Measurements from ENCODE around the gene ITIH1. TPM values are rescaled to one million over a fixed set of nuclear protein-coding genes. Genes with fewer than 3 reads are reported as not detected.

Gene ITIH1
- total RNA-seq, 4 donors from 2014 or later: not detected

GRCh38 chr3:52831500-52832301, 54.3 kb downstream of the ITIH1 start:
- peaks cover 5 to 10% (median 6%) of the 10 kb centered on the region in 4 donors for H3K4me1 ChIP-seq
- 51% methylated on average over 21 of the region's 21 CpGs; no CpG with 5 or more reads in 1 of the 2 donors for WGBS, 2 donors (ENCODE audit: low coverage in 1 of 2)
- in situ Hi-C loops (cut with MboI; ENCODE audit: low pct_ligation_motif_present in 1 of 4, low pct_unique_long_range_greater_than_20kb in 1 of 4, low sequenced_read_pairs in 3 of 4): loop anchor here in 1 of 4 donors (25.0 kb wide), 1 partner anchor 256 kb away; no protein-coding TSS in a partner anchor

GRCh38 chr3:52833202-52833601, 55.8 kb downstream of the ITIH1 start:
- Histone ChIP-seq H3K27me3 (no peaks in the 10 kb centered on the region), H3K4me3 (no peak overlapping the region), H3K9me3 (no peaks in the 10 kb centered on the region), H3K4me1 (peaks cover 5 to 10% (median 6%) of the 10 kb centered on the region in 4 donors), H3K27ac (no peak overlapping the region), H3K36me3 (no peaks in the 10 kb centered on the region)
- no peak for TF ChIP-seq POLR2AphosphoS5 (IDR thresholded peaks at IDR 0.05)
- TF ChIP-seq POLR2A (IDR thresholded peaks at IDR 0.05): no peak
- TF ChIP-seq CTCF (IDR thresholded peaks at IDR 0.05): no peak
- no peak for TF ChIP-seq EP300 (IDR thresholded peaks at IDR 0.05; ENCODE audit: low read depth)
- no peak for DNase-seq
- intact Hi-C loops (cut with DNase I; ENCODE audit: low total_unique reads) (no loop called here), in situ Hi-C loops (cut with MboI; ENCODE audit: low pct_ligation_motif_present in 1 of 4, low pct_unique_long_range_greater_than_20kb in 1 of 4, low sequenced_read_pairs in 3 of 4) (loop anchor here in 1 of 4 donors (25.0 kb wide), 1 partner anchor 254 kb away; no protein-coding TSS in a partner anchor)
- WGBS, 2 donors (ENCODE audit: low coverage in 1 of 2): 91% methylated on average over 14 of the region's 14 CpGs; no CpG with 5 or more reads in 1 of the 2 donors

More at GRCh38 chr3:52831500-52832301, 54.3 kb downstream of the ITIH1 start:
- H3K27ac ChIP-seq: peak overlapping the region in 1 of 4 donors; percentile 21
- no peaks in the 10 kb centered on the region for H3K36me3 ChIP-seq
- no peaks in the 10 kb centered on the region for H3K27me3 ChIP-seq
- intact Hi-C loops (cut with DNase I; ENCODE audit: low total_unique reads): no loop called here
- TF ChIP-seq POLR2A (IDR thresholded peaks at IDR 0.05): no peak
- no peak for TF ChIP-seq CTCF (IDR thresholded peaks at IDR 0.05)
- no peak for TF ChIP-seq EP300 (IDR thresholded peaks at IDR 0.05; ENCODE audit: low read depth)
- TF ChIP-seq POLR2AphosphoS5 (IDR thresholded peaks at IDR 0.05): no peak
- no peak overlapping the region for H3K4me3 ChIP-seq
- peak; percentile 34 for DNase-seq
- H3K9me3 ChIP-seq: no peaks in the 10 kb centered on the region

- Histone ChIP-seq H3K4me1 (peaks cover 5 to 10% (median 6%) of the 10 kb centered on the region in 4 donors), H3K27me3 (no peaks in the 10 kb centered on the region), H3K9me3 (no peaks in the 10 kb centered on the region), H3K4me3 (no peak within 1 kb of the TSS), H3K27ac (peak within 1 kb of the TSS; percentile 4 to 62 (median 8)), H3K36me3 (no peaks in the 10 kb centered on the region)
- WGBS, 2 donors (ENCODE audit: low coverage in 1 of 2): 73% methylated on average over 11 of the region's 11 CpGs; no CpG with 5 or more reads in 1 of the 2 donors
- intact Hi-C loops (cut with DNase I; ENCODE audit: low total_unique reads): no loop called here
- in situ Hi-C loops (cut with MboI; ENCODE audit: low pct_ligation_motif_present in 1 of 4, low pct_unique_long_range_greater_than_20kb in 1 of 4, low sequenced_read_pairs in 3 of 4): loop anchor here in 1 of 4 donors (25.0 kb wide), 1 partner anchor 252 kb away; no protein-coding TSS in a partner anchor
- DNase-seq: no peak
- no peak for TF ChIP-seq CTCF (IDR thresholded peaks at IDR 0.05)
- TF ChIP-seq POLR2A (IDR thresholded peaks at IDR 0.05): no peak
- no peak for TF ChIP-seq EP300 (IDR thresholded peaks at IDR 0.05; ENCODE audit: low read depth)
- TF ChIP-seq POLR2AphosphoS5 (IDR thresholded peaks at IDR 0.05): no peak
Observed at GRCh38 chr3:52834871-52835501, 57.6 kb downstream of the ITIH1 start, which contains the start of gene MUSTN1. Gene MUSTN1, minus strand, starts transcription at chr3:52835019. Its CDS starts 71 bp downstream, at chr3:52834948.

Data from transverse colon (tissue), 4 donors.